GM19463 (cell line): Measurements from ENCODE around the gene CLDN19.
"Not testable (repeated sequence)": the region's sequence is repeated elsewhere in the genome, so short reads cannot be mapped to it uniquely, and the experiment has no call there.

ENCODE experiments used
- ATAC-seq: cut with Tn5 transposase; IDR thresholded peaks from one replicate; pipeline ENCODE4 v1.9.1; 2021; ENCODE audit warnings: mild to moderate bottlenecking, moderate library complexity; ENCODE audit not compliant: unreplicated experiment

The CLDN19 gene

GRCh38 chr1:42713293-42713692 is 26.7 kb downstream of the CLDN19 start:
- ATAC-seq, result no peak

GRCh38 chr1:42712808-42713207 is 27.2 kb downstream of the CLDN19 start:
- ATAC-seq, result not testable (repeated sequence)

GRCh38 chr1:42703888-42704464 is 36.1 kb downstream of the CLDN19 start:
- ATAC-seq, result no peak

- no peak for ATAC-seq
Observed at GRCh38 chr1:42700006-42700405, 40.0 kb downstream of the CLDN19 start.

GRCh38 chr1:42698081-42698813 is 41.8 kb downstream of the CLDN19 start:
- ATAC-seq, result no peak

- ATAC-seq, result no peak
Observed at GRCh38 chr1:42692911-42693310, 47.1 kb downstream of the CLDN19 start.

- ATAC-seq, result no peak
Observed at GRCh38 chr1:42692461-42692860, 47.6 kb downstream of the CLDN19 start.

- no peak for ATAC-seq
Observed at GRCh38 chr1:42691157-42691498, 48.9 kb downstream of the CLDN19 start.

- ATAC-seq, result no peak
Observed at GRCh38 chr1:42690477-42691156, 49.4 kb downstream of the CLDN19 start.

GRCh38 chr1:42689912-42690311 is 50.1 kb downstream of the CLDN19 start:
- ATAC-seq, result no peak

GRCh38 chr1:42686418-42686817 is 53.6 kb downstream of the CLDN19 start:
- no peak for ATAC-seq

GRCh38 chr1:42684139-42684538 is 55.9 kb downstream of the CLDN19 start:
- ATAC-seq, result no peak
